HS-5 (cell line): ENCODE data around the gene LGR6.

ENCODE experiments used
- DNase-seq: peaks from one replicate; pipeline ENCODE4 v3.0.0-alpha.2; 2012; ENCODE audit warnings: low read depth

The LGR6 gene

GRCh38 chr1:202288177-202288576 lies 94.6 kb downstream of the LGR6 start:
- no peak for DNase-seq

- DNase-seq, result no peak
Observed at GRCh38 chr1:202289009-202289408, 95.4 kb downstream of the LGR6 start.

GRCh38 chr1:202291001-202291400 lies 97.4 kb downstream of the LGR6 start:
- DNase-seq, result no peak

- DNase-seq, result peak; percentile 70
Observed at GRCh38 chr1:202291961-202292712, 98.5 kb downstream of the LGR6 start.

- DNase-seq, result no peak
Observed at GRCh38 chr1:202292773-202293172, 99.2 kb downstream of the LGR6 start.

- no peak for DNase-seq
Observed at GRCh38 chr1:202293569-202293968, 100.0 kb downstream of the LGR6 start.

- DNase-seq, result no peak
Observed at GRCh38 chr1:202302166-202302565, 108.6 kb downstream of the LGR6 start.

GRCh38 chr1:202304375-202304774 lies 110.8 kb downstream of the LGR6 start:
- DNase-seq, result no peak

GRCh38 chr1:202305168-202305567 lies 111.6 kb downstream of the LGR6 start:
- no peak for DNase-seq

GRCh38 chr1:202306535-202307345 lies 113.1 kb downstream of the LGR6 start:
- no peak for DNase-seq

- no peak for DNase-seq
Observed at GRCh38 chr1:202310071-202310725, 116.6 kb downstream of the LGR6 start.

- no peak for DNase-seq
Observed at GRCh38 chr1:202310746-202311145, 117.1 kb downstream of the LGR6 start.

GRCh38 chr1:202311875-202312635 lies 118.5 kb downstream of the LGR6 start:
- no peak for DNase-seq

- DNase-seq, result peak; percentile 19
Observed at GRCh38 chr1:202315576-202316168, 122.1 kb downstream of the LGR6 start.

GRCh38 chr1:202316186-202316585 lies 122.6 kb downstream of the LGR6 start:
- DNase-seq, result no peak

GRCh38 chr1:202317941-202318925 lies 124.6 kb downstream of the LGR6 start:
- DNase-seq, result no peak

GRCh38 chr1:202319381-202320080 lies 125.9 kb downstream of the LGR6 start:
- DNase-seq, result no peak

- DNase-seq, result no peak
Observed at GRCh38 chr1:202320081-202320405, 126.4 kb downstream of the LGR6 start.

GRCh38 chr1:202323731-202324130 lies 130.1 kb downstream of the LGR6 start:
- no peak for DNase-seq

GRCh38 chr1:202324646-202325045 lies 131.0 kb downstream of the LGR6 start:
- no peak for DNase-seq
